Activated CD8-positive, alpha-beta memory T cell treated with anti-CD3 and anti-CD28 coated beads for 48 hours (primary cell): ENCODE data around the gene TTR.

Experiments
- DNase-seq, 3 experiments: peaks; one replicate each; pipeline ENCODE4 v3.0.0-alpha.2; 2020; ENCODE audit warnings: low read depth in 2 of 3, low spot score in 2 of 3

TTR gene

GRCh38 chr18:31591628-31592027, at the start of gene TTR:
Gene TTR, plus strand, starts transcription at chr18:31591877. Its CDS starts 26 bp downstream, at chr18:31591903.
- DNase-seq: no peak

- no peak for DNase-seq
Measured at GRCh38 chr18:31546476-31546875, 45.2 kb upstream of the TTR start.

DNA sequence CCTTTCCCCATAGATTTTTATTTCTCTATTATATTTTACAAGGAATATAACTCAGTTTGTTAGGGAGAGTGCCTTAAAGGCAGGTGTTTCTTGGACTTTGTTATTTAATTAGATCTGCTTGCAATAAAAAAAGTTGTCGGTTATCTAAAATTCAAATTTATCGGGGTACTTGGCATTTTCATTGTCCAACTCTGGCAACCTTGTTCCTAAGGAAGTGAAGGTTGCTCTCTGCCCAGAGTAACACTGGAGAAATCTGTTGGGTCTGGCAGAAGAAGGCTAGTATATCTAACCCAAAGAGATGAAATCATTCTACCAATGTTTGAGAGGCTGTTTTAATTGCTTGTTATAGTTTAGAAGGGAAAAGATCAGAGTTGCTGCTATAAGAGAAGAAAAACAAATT, 42.8 kb upstream of the TTR start:
- DNase-seq: no peak

GRCh38 chr18:31549416-31549815, 42.3 kb upstream of the TTR start:
- DNase-seq: no peak

DNA sequence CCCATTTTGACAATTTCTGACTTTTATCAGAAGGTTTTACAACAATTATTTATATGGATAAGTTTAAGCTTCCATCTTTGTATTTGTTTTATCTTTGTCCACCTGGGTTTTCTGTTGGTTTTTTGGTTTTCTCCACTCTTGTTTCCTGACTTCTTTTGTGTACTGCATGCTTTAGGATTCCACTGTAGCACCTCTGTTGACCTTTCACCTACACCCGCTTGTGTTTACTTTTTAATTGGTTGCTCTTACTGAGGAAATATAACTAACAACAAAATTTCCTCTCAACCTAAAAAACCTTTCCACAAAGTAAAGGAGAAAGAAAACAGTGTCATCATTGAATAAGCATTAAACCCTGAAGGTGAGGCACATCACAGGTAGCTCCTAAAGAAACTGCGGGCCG, 39.8 kb upstream of the TTR start:
- no peak for DNase-seq

DNA sequence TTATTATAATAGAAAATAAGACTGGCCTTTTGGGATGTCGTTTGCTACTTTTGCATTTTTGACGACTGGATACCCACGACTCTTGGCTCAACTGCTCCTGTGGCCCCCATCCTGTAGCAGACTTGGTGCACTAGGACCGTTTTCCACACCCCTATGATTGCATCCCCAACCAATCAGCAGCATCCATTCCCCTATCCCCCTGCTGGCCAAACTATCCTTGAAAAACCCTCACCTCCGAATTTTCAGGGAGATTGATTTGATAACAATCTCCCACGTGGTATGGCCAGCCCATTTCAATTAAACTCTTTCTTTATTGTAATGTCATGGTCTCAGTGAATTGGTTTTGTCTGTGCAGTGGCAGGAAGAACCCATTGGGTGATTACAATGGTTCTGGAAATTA, 37.9 kb upstream of the TTR start:
- DNase-seq: no peak

- DNase-seq: no peak
Measured at GRCh38 chr18:31554776-31555175, 36.9 kb upstream of the TTR start.

DNA sequence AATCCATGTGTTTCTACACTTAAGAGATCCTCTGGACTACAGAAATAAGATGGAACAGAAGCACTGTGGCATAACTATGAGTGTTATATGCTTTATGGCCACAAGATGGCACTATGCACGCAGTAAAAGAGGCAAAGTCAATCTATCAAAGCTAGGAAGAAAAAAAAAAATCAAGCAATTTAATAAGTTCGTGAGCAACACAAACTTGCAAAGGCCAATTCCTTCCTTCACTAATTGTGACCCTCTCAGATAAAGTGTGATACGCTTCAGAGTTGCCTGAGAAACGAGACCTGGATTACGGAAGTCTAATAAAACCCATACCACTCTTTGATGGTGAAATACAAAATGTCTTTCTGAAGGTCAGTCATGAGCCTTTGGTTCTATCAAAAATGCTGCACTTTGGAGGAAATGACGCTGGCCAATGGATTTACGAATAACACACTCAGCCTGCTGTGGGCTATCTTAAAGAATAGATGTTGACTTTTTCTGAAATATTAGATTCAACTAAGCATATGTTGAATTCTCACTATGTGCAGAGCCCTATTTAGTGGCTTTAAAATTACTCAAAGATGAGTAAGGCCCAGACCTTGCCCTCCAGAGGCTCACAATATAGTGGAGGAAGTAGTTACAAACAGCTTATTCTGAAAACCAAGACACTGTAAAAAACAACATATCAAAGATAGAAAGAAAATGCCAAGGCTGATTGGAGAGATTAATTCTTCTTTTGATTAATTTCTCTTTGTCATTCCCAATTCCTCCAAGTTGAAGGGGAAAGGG, 35.5 kb upstream of the TTR start:
- DNase-seq: no peak

- no peak for DNase-seq
Measured at GRCh38 chr18:31557446-31557845, 34.2 kb upstream of the TTR start.

DNA sequence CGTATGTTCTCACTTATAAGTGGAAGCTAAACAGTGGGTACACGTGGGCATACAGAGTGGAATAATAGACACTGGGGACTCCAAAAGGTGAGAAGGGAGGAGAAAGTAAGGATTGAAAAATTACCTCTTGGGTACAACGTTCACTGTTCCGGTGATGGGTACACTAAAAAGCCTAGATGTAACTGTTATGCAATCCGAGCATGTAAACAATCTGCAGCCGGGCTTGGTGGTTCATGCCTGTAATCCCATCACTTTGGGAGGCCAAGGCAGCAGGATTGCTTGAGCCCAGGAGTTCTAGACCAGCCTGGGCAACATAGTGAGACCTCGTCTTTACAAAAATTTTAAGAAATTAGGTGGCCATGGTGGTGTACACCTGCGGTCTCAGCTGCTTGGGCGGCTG, 33.1 kb upstream of the TTR start:
- DNase-seq: no peak

DNA sequence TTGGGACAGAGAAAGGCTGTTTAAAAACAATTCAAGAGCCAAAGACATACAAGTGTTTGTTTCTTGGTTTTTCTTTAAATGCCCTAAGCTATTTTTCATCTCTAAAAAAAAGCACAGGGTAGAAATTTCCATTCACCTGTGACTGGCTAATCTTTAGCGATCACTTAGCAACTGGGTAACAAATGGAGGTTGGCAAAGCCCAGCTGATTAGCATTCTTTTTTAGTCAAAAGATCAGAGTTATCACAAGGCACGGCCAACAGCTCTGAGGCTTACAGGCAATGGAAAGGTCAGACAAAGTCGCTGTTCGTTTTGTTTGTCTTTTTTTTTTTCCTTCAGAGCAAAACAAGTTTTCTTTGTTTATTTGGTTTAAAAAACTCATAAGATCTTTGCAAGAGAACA, 29.0 kb upstream of the TTR start:
- DNase-seq: no peak

GRCh38 chr18:31563778-31564177, 27.9 kb upstream of the TTR start:
- no peak for DNase-seq

DNA sequence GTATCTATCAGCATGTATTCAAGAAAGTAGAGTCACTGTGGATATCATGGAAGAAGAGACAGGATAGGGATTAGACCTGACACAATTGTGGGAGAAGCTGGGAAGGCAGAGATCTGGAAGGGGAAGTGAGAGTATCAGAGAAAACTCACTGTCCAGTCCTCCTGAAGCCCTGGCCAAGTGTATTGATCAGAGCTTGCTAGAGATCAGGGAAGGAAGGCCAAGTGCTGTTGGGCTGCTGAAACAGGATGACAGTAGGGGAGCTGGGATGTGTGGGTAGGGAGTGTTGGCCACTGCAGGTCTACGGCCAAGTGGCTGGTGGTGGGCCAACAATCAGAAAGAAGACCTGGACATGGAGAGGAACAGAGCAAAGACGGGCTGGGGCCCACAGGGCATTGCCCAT, 26.3 kb upstream of the TTR start:
- DNase-seq: no peak

DNA sequence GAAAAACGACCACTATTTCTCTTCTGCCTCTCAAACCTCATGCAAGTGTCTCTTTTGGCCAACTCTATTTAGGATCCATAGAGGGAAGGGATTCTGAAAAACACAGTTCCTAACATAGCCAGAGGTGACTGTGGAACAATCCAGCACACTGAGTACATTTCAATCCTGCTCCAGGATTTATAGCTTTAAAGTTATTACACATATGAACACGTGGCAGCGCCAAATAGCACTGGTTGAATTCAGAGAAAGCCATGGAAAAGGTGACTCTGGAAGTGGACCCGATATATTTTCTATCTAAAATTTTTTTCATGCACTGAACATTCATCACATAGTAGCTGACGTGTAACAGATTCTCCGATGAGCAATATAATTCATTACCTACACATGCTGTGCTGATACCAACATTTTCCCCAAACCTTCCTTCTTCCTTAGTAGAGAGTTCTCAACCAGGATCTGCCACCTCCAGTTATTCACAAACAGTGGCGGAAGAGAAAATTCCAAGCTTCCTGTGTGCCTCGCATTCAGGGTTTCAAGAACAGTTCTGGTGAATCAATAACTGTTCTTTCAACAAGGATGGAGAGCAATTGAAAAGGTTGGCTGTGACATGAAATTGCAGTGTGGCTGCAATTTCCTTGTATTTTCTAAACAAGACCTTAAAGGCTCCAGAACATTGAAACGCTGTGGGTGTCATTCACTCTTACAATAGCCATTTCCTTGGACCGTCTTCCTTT, 25.7 kb upstream of the TTR start:
- DNase-seq: no peak

- no peak for DNase-seq
Measured at GRCh38 chr18:31566576-31567306, 24.9 kb upstream of the TTR start.

GRCh38 chr18:31572368-31572767, 19.3 kb upstream of the TTR start:
- no peak for DNase-seq

GRCh38 chr18:31573051-31573450, 18.6 kb upstream of the TTR start:
- no peak for DNase-seq

DNA sequence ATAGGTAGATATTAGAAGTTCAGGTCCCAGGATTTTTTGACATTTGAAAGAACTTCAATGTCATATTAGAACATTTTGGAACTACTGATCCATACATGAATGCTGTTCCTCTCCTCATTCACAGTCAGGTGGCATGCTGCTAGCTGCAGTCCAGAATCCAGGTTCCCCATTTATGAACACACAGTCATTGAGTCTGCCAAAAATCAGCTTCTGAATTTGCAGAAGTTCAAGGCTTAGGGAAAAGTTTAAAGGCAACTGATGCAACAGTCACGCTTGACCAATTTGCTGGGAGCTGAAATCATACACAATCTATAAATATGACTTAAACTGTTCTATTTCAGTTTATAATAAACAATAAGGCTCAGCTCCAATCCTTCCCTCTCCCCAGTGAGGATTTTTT, 17.3 kb upstream of the TTR start:
- DNase-seq: no peak

DNA sequence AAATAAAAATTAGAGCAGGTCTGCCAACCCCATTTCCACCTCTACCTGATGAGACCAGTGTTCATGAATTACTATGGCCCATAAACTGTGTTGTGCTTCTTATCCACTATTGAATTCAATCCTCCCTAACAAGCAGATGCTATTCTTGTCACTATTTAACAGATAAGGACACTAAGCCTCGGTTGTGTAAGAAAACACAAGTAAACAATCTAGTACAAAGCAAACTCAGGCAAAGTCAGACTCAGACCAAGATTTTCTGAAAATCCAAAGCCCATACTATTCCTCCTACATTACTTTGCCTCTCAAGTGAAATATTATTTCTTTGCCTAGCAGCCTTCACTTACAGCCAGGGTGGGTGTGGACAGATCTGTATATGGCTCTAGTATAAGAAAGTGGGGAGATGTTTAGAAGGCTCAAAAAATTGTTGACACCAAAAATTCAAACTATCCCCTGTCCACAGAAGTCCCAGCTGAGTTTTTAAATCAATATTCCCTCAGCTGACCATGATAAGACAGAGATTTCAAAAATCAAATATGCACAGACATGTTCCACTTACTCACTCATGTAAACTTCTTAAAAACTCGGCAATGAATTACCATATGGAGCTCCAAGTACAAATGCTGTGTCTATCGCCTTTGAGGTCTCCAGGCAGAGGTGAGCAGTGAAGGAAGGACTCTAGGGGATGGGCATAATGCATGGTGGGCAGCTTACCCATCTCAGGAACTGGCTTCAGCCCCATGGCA, 16.0 kb upstream of the TTR start:
- no peak for DNase-seq

DNA sequence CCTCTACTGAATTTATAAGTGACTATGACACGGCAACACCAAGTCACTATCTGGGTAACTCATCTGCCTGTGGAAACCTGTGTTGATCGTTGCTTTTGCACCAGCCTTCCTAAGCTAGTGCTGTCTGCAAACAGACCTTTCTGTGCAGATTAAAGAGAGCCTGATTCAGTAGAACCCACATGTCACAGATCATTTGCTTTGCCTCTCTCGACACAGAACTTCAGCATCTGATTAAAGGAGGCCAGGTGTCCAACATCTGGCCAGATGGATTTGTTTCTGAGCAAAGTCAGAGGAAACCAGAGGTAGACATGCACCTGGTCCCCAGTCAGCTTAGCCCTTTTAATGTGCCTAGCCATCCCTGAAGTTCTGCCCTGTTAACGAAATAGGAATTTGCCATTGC, 15.0 kb upstream of the TTR start:
- no peak for DNase-seq

- no peak for DNase-seq
Measured at GRCh38 chr18:31577195-31577594, 14.5 kb upstream of the TTR start.
